GM21381 (cell line): ENCODE results near the gene TREML4.

ENCODE experiments used
- ATAC-seq: cut with Tn5 transposase; IDR thresholded peaks from one replicate; pipeline ENCODE4 v1.9.1; 2021; ENCODE audit warnings: mild to moderate bottlenecking, moderate library complexity; ENCODE audit not compliant: unreplicated experiment

The TREML4 gene

DNA sequence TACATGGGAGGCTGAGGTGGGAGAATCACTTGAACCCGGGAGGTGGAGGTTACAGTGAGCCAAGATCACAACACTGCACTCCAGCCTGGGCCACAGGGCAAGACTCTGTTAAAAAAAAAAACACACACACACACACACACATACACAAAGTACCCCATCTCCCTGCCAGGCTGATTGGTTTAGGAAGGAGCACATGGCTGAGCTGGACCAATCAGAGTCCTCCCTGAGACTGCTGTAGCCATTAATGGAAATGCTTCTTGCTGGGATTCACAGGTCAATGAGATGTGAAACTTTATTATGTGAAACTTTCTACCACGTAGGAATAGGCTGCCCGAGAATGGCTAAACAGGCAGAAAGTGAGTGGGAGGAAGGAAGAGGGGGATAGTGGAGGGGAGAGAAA is 55.5 kb downstream of the TREML4 start:
- no peak for ATAC-seq

DNA sequence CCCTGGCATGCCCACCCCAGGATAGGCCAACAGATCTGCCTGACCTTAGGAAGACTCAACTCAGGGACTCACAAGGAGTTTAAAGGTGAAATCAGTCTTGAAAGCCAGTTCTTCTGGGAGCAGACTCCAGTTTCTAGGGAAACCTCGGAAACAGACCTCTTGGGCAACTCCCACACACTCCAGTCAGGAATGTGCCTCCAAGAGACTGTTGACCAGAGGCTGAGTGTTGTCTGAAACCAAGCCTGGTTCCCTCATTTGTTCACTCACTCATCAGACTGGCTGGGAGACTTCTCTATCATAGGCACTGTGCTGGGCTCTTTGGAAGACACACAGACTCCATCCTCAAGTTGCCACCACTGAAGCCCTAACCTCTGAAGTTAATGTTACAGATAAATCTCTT is 56.6 kb downstream of the TREML4 start:
- ATAC-seq = no peak

DNA sequence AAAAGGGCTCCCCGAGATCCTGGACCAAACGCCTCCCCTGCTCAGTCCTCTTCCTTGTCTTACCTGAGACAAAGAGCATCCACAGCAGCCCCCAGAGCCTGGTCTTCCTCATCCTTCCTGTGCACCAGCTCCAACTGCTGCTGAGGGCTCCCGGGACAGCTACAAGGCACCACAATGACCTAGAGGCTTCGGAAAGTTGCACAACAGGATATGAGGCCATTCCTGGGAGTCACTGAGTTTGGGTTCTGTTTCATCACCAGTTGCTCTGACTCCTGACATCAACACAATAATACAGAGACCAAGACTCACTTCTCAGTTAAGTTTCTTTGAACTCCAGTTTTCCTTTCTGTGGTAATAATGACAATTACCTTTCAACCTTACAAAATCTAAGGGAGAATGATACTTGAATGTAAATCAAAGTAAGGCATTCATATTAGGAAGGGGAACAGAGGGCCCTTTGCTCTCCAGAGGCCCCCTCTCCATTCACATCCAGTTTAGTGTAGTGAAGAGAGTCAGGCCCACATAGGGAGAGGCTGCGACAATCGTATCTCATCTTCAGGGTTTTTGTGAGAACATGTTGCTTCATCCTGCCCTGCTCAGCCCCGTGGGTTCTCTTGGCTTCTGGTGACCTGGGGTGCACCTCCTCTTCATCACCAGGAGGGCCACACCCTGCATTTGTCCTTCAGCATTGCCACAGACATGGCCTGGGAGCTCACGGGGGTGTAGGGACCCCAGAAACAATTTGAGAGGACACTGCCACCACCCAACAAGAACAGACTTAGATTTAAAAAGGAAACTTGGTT is 58.6 kb downstream of the TREML4 start, which contains the start of gene TREM1:
TSS of gene TREM1 (minus strand) at position 139 of the 803 bp plus-strand sequence. CDS start at position 112, 27 bp downstream.
- no peak for ATAC-seq

DNA sequence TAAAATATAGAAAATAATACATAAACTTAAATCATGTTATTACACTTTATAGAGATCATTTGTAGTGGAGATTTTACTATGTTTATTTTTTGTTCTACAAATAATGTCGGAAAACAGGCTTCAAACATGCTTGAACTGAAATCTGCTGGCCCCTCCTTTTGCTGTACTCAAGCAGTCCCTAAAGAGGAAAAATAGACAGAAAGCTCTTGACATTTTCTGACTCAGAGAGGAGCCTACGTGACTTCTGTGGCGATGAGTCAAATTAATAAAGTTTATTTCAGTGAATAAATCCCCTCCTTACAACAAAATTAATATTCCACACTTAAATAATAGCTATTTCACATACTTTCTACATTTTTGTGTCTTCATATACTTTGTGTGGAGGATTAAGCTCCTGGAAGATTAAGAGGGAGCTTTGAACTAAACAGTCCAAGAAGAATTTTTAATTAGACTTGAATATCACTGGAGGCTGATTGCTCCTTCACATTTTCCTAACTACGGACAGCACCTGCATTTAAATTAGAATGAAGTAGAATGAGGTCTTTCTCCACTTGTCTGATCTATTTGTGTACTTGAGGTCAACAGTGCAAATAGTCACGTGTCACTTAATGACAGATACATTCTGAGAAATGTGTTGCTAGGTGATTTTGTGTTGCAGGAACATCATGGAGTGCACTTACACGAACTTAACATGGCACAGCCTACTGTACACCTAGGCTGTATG is 60.0 kb downstream of the TREML4 start:
- no peak for ATAC-seq
